Activated B cell treated with CpG ODN at 0.5 μM for 24 hours (primary cell): ENCODE results near the gene LRRC27. TPM values are rescaled to one million over a fixed set of nuclear protein-coding genes. Genes with fewer than 3 reads are reported as not detected.

Experiments used
- ATAC-seq: fragments of 200-7000 bp; cut with Tn5 transposase; one replicate; pipeline ENCODE4 v1.10.0; 2021; ENCODE audit warnings: low read depth, mild to moderate bottlenecking, moderate library complexity
- CTCF ChIA-PET: fragments of 350-600 bp; sonication (Branson Sonifier 250); formaldehyde crosslinking; loops from one replicate; lab custom pipeline; 2021; ENCODE audit warnings: antibody characterized with exemption; lab: Charles Lee
- POLR2A ChIA-PET: fragments of 350-600 bp; sonication (Branson Sonifier 250); formaldehyde crosslinking; loops from one replicate; lab custom pipeline; 2021; ENCODE audit warnings: antibody characterized with exemption; lab: Charles Lee
- DNase-seq: peaks from one replicate; pipeline ENCODE4 v3.0.0; 2022
- H3K27ac Mint-ChIP-seq: one replicate; pipeline ENCODE4 v1.8.0; 2020; ENCODE audit warnings: mixed read lengths
- H3K27me3 Mint-ChIP-seq: one replicate; pipeline ENCODE4 v1.8.0; 2021; ENCODE audit warnings: mixed read lengths
- H3K36me3 Mint-ChIP-seq: one replicate; pipeline ENCODE4 v1.8.0; 2021; ENCODE audit warnings: low read depth, mixed read lengths
- H3K4me1 Mint-ChIP-seq: one replicate; pipeline ENCODE4 v1.8.0; 2021; ENCODE audit warnings: mixed read lengths
- H3K4me3 Mint-ChIP-seq: one replicate; pipeline ENCODE4 v1.8.0; 2020; ENCODE audit warnings: mild to moderate bottlenecking, mixed read lengths
- H3K9me3 Mint-ChIP-seq: one replicate; pipeline ENCODE4 v1.8.0; 2020; ENCODE audit warnings: mixed read lengths
- intact Hi-C: fragments of 100-400 bp; cut with micrococcal nuclease; formaldehyde crosslinking; loops from one replicate; pipeline ENCODE4 v1.15.1; 2024
- total RNA-seq: library from RNA; stranded (reverse); gene quantifications from 2 replicates; pipeline ENCODE4 v1.2.3, GENCODE V29; 2022
- TF ChIP-seq, protein P1 (sequence below): fragments of 200-600 bp; IDR thresholded peaks from one replicate; pipeline ENCODE4 v1.8.0; 2022; ENCODE audit warnings: antibody characterized with exemption, mild to moderate bottlenecking

Gene LRRC27
- total RNA-seq, 1 donor from 2014 or later: 15.2 TPM

DNA sequence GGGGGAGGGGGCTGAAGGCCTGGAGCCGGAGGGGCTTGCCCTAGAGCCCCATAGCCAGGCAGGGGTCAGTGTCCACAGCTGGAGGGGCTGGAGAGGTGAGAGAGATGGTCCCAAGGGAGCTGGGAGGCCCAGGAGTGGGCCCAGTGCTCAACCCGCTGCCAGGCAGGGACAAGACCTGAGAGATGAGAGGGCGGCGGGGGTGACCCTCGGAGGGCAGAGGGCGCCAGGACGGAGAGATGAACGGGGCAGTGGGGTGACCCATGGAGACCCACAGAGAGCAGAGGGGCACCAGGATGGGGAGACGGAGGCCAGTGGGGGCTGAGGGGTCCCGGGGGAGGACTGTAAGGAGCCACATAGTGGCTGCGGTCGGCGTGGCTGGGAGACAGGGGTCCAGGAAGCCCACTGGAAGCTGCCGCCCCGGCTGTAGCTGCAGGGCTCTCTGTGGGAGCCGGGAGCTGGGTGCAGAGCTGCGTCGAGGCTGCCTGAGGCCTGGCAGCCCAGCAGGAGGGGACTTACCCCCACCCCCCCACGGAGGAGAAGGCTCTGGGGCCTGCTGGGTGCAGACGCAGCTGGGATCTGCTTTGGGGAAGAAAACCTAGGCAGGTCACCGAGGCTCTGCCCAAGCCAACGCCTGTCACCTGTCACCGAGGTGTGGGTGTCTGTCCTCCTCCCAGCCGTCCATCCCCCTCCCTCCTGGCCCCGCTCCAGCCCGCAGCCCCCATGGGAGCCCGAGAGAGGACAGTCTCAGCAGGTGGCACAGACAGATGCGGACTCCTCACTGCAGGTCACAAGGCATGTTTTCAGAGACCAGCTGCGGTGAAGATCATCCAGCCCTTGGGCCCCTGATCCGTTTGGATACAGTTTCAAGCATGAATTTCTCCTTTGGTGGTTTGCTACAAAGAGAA, 90.1 kb downstream of the LRRC27 start:
- DNase-seq (peak; percentile 67), ATAC-seq (peak; percentile 36)
- TF ChIP-seq, protein P1, sequence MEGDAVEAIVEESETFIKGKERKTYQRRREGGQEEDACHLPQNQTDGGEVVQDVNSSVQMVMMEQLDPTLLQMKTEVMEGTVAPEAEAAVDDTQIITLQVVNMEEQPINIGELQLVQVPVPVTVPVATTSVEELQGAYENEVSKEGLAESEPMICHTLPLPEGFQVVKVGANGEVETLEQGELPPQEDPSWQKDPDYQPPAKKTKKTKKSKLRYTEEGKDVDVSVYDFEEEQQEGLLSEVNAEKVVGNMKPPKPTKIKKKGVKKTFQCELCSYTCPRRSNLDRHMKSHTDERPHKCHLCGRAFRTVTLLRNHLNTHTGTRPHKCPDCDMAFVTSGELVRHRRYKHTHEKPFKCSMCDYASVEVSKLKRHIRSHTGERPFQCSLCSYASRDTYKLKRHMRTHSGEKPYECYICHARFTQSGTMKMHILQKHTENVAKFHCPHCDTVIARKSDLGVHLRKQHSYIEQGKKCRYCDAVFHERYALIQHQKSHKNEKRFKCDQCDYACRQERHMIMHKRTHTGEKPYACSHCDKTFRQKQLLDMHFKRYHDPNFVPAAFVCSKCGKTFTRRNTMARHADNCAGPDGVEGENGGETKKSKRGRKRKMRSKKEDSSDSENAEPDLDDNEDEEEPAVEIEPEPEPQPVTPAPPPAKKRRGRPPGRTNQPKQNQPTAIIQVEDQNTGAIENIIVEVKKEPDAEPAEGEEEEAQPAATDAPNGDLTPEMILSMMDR: no peak
- Mint-ChIP-seq H3K36me3 (no peaks in the 10 kb centered on the region), H3K27ac (peak overlapping the region; percentile 86), H3K4me1 (peaks cover 61% of the 10 kb centered on the region), H3K27me3 (no peaks in the 10 kb centered on the region), H3K4me3 (peak overlapping the region; percentile 62), H3K9me3 (no peaks in the 10 kb centered on the region)
- intact Hi-C loops: loop anchor here (1.0 to 5.0 kb wide), 5 partner anchors 12 to 35 kb away; partner anchors contain the start of gene PWWP2B
- CTCF ChIA-PET: interaction anchor here (1.1 to 3.2 kb wide), 5 partner anchors 14 to 24 kb away, joined by 3 to 15 read pairs (median 4); no protein-coding TSS in a partner anchor
- POLR2A ChIA-PET: interaction anchor here (0.6 to 6.0 kb wide), 13 partner anchors 7 to 150 kb away, joined by 3 to 41 read pairs (median 4); partner anchors contain the start of gene PWWP2B

DNA sequence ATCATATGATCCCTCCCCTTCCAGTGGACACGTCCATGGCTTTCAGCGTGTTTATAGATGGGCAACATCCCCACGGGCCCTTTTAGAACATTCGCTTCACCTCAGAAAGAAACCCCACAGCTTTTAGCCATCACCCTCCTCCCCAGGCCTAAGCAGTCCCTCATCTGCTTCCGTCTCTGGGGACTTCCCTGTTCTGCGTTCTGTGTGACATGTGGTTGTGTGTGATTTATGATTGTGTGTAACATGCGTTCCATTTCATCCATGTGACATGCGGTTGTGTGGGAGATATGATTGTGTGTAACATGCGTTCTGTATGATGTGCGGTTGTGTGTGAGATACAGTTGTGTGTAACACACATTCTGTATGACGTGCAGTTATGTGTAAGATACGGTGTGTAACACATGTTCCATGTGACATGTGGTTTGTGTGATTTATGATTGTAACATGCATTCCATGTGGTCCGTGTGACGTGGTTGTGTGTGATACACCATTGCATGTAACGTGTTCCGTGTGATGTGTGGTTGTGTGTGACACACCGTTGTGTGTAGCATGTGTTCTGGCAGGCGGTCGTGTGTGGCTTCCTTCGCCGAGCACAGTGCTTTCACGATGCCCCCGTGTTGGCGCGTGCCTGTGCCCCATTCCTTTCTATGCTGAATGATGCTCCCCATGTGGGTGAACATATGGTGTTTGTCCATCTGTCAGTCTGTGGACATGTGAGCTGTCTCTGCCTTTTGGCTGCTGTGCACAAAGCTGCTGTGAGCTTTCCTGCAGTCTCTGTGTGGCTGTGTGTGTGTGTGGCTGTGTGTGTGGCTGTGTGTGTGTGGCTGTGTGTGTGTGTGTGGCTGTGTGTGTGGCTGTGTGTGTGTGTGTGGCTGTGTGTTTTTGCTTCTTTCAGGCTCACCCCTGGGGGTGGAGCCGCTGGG, 91.2 kb downstream of the LRRC27 start:
- TF ChIP-seq, protein P1: no peak
- ATAC-seq: peak; percentile 26
- Mint-ChIP-seq H3K27ac (peak overlapping the region; percentile 86), H3K27me3 (no peaks in the 10 kb centered on the region), H3K4me3 (peak overlapping the region; percentile 62), H3K36me3 (no peaks in the 10 kb centered on the region), H3K9me3 (no peaks in the 10 kb centered on the region), H3K4me1 (peaks cover 52% of the 10 kb centered on the region)
- ChIA-PET POLR2A (interaction anchor here (0.6 to 6.0 kb wide), 10 partner anchors 11 to 149 kb away, joined by 3 to 41 read pairs (median 4); partner anchors contain the start of gene PWWP2B), CTCF (interaction anchor here (1.2 to 3.2 kb wide), 2 partner anchors 20 to 23 kb away, joined by 6 to 15 read pairs; no protein-coding TSS in a partner anchor)
- no peak for DNase-seq
- intact Hi-C loops: loop anchor here (1.0 to 5.0 kb wide), 2 partner anchors 20 to 36 kb away; no protein-coding TSS in a partner anchor

DNA sequence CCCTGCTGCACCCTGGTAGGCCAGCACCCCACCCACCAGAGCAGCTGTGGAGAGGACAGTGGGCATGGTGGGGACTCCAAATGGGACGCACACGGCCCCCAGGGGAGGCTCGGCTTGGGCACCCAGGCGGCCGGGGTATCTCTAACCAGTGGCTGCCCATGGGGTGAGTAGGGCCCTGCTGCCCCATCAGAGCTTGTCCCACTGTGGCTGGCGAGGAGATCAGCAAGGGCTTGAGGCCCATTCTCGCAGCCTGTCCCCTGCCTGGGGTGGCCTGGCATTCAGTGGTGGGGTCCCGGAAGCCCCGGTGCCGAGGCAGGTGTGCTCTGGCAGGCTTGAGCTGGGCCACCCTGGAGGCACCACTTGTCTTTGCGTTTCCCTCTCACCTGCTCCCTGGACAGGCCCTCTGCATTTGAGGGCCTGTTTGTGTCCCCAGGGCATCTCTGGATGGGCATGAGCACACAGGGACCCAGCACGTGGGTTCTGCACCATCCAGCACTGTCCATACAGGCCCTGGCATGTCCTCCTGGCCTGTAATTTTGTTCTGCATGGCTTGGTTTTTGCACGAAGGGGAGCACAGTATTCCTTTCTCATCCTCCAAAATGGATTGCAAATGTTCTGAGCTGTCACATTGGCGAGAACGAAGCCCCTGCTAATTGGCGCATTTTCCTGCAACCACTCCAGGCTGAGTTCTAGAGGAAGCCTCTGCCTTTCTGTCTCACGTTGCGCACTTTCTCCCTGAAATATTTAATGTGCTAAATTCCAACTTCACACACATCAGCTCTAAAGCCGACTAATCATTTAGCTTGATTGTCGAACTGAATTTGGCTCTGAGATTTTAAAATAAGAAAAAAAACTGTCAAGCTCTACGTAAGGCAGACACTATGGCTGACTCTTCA, 92.2 kb downstream of the LRRC27 start:
- no peak for DNase-seq
- intact Hi-C loops: loop anchor here (5.0 kb wide), 1 partner anchor 37 kb away; no protein-coding TSS in a partner anchor
- POLR2A ChIA-PET: interaction anchor here (0.6 to 1.1 kb wide), 3 partner anchors 21 to 33 kb away, joined by 3 read pairs; partner anchors contain the start of gene PWWP2B
- Mint-ChIP-seq H3K4me3 (no peak overlapping the region), H3K9me3 (no peaks in the 10 kb centered on the region), H3K27ac (no peak overlapping the region), H3K27me3 (no peaks in the 10 kb centered on the region), H3K4me1 (peaks cover 41% of the 10 kb centered on the region), H3K36me3 (no peaks in the 10 kb centered on the region)
- no peak for ATAC-seq
- CTCF ChIA-PET: no interaction called here
- TF ChIP-seq, protein P1: no peak

DNA sequence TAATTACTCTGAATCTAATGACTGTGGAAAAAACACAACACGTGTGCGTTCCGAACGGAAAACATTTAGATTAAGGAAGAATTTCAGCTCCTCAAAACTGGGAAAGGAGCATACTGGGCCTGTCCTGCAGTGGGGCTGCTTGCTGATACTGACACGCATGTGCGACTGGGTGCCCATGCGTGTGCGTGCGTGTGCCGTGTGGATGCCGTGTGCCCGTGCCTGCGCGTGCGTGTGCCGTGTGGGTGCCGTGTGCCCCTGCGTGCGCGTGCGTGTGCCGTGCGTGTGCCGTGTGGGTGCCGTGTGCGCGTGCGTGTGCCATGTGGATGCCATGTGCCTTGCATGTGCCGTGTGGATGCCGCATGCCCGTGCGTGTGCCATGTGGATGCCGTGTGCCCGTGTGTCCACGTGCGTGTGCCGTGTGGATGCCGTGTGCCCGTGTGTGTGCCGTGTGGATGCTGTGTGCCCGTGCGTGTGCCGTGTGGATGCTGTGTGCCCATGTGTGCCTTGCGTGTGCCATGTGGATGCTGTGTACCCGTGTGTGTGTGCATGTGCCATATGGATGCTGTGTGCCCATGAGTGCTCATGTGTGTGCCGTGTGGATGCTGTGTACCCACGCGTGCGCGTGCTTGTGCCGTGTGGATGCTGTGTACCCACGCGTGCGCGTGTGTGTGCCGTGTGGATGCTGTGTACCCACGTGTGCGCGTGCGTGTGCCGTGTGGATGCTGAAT, 93.2 kb downstream of the LRRC27 start:
- Mint-ChIP-seq H3K27ac (no peak overlapping the region), H3K27me3 (no peaks in the 10 kb centered on the region), H3K36me3 (no peaks in the 10 kb centered on the region), H3K9me3 (no peaks in the 10 kb centered on the region), H3K4me1 (peaks cover 41% of the 10 kb centered on the region), H3K4me3 (no peak overlapping the region)
- TF ChIP-seq, protein P1: no peak
- intact Hi-C loops: no loop called here
- ATAC-seq (no peak), DNase-seq (no peak)
- ChIA-PET POLR2A (interaction anchor here (0.6 to 1.0 kb wide), 2 partner anchors 20 to 34 kb away, joined by 3 read pairs; no protein-coding TSS in a partner anchor), CTCF (no interaction called here)
